HG02610 (cell line): ENCODE measurements around the gene CDH23.

Experiments used
- ATAC-seq: cut with Tn5 transposase; IDR thresholded peaks from one replicate; pipeline ENCODE4 v1.9.1; 2021; ENCODE audit warnings: mild to moderate bottlenecking, moderate library complexity; ENCODE audit not compliant: unreplicated experiment

The CDH23 gene

DNA sequence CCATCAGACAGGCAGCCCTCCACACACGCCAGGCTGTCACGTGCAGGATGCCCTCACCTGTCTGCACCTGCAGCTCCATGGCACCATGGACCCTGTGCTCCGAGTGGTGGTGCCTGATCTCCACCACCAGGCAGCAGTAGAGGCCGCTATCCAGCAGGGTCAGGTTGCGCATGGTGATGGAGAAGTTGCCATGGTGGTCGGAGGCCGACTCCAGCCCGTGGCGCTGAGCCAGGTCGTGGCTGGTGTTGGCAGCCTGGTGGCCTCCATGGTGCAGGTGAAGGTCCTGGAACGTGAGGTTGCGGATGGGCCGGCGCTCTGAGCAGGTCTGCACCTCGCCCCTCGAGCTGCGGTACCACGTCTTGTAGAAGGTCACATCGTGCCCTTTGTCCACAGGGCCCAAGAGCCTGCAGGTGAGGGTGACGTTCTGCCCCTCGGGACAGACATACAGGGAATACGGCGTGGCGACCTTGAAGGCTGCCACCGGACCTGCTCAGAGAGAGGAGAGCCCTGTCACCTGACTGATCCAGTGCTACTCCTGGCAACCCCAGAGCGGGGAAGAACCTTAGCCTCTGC is 364.9 kb downstream of the CDH23 start:
- ATAC-seq = no peak

GRCh38 chr10:71762324-71762723 is 365.6 kb downstream of the CDH23 start:
- no peak for ATAC-seq

DNA sequence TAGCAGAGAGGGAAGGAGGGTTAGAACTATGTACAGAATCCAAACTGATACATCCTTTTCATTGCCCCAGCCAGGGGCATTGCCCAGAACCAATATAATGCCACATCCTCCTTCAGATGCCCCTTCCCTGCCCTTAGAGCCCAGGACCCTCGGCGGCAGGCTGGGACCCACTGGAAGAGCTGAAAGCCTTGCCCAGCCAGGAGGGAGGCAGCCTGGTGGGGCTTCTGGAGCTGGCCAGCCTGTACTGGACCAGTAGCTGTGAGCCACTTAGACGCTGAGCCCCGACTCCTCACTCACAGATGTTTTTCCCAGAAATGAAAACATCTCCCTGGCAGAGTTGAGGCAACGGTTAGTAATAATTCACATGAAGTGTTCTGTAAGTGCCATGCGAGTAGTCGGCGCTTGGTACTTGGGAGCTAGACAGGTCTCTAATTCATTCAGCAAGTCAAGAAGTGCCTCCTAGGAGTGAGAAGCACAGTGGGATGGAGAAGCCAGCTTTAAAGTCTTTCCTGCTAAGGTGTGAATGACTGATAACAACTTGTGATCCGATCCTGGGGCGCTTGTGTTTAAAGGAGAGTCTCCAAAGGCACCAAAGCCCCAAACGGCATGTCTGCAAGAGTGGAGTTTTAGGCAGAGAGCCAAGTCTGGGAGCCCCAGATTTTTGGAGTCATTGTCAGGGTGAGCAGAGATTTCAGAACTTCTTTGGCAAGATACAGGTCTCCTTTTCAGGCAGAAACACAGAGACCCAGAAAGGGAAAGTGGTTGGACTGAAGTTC is 366.8 kb downstream of the CDH23 start:
- ATAC-seq = no peak

DNA sequence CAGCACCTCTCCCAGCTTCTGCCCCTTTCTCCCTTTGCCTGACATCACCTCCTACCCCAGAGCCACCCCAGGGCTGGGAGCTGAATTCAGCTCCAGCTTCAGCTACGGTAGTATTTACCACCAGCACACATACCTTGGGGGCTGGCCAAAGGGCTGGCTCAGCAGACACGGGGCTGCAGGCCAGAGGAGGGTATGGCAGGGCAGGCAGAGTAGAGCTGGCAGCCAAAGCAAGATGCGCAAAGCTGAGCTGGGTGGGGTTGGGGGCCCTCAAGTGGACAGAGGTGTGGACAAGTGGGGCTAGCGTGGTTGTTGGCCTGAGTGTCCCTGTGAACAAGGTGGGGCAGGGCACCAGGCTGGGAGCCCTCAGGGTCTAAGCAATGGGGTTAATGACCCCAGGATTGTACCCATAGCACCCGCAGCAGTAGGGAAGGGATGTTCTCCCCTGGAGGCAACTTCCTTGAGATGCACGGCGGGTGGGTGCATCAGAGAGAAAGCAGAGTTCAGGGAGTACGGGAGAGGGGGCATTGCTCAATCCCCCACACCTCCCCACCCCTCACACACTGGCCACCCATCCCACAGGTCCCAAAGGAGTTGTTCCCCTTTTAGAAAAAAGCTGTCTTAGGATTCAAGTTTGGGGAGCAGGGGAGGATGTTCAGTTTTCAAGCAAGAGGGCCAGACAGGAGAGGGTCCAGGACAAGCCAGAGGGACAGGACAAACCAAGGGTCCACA is 368.6 kb downstream of the CDH23 start:
- no peak for ATAC-seq

DNA sequence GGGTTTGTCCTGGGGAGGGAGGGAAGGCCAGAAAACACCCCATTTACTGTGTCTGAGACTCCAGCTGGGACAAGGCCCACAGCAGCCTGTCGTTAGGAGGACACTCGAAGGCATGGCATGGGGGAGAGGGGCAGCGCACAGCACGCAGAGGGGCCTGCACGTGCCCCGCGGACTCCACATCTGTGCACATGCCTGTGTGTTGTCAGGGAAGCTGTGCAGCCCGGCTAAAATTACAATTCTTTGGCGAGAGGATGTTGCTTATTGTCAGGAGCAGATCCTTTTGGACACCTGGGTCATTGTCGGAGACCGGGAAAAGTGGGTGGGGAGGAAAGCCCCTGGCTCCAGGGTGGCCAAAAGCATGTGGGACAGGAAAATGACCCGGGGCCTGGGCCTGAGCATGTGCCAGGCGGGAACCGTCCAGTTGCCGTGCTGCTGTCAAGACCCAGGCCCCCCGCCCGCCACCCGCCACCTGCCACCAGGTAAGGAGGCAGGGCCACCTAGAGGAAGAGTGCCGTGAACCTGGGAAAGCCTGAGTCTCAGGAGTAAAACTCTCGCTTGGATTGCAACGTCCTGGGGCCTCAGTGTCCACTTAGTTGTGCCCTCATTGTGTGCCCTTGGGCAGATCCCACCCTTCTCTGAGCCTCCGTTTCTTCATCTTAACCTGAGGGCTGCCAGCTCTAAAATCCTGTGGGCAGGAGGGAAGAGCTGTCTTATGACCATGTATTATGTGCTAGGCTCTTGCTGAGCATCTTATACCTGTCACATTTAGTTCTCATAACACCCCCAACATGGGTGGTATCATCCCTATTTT is 369.4 kb downstream of the CDH23 start:
- no peak for ATAC-seq

DNA sequence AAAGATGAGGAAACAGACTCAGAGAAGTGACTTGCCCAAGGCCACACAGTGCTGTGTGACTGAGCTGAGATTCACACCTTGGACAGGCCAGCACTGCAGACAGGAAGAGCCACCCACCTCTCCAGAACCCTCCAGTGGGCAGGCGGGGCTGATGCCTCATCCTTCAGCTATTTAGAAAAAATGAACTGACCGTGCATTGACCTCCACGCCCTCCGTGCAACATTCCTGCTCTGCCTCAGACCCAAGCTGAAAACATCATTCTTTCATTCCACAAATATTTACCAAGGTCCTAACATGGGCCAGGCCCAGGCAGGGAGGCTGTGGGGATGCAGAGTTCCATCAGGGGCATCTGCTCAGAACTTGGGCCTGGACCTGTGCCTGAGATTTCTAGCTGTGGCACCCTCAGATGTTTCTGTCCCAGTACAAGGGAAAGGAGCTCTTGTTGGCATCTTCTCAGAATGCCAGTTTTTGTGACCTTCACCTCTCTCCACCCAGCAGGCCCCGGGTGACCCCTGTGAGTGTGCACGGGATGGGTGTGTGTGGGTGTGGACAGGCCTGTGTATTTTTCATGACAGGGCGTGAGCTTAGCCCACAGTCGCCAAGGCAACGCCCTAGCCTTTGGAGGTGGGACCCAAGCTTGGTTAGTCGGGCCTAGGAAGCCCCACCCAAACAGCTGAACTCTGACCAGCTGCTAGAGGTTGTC is 370.1 kb downstream of the CDH23 start:
- no peak for ATAC-seq

DNA sequence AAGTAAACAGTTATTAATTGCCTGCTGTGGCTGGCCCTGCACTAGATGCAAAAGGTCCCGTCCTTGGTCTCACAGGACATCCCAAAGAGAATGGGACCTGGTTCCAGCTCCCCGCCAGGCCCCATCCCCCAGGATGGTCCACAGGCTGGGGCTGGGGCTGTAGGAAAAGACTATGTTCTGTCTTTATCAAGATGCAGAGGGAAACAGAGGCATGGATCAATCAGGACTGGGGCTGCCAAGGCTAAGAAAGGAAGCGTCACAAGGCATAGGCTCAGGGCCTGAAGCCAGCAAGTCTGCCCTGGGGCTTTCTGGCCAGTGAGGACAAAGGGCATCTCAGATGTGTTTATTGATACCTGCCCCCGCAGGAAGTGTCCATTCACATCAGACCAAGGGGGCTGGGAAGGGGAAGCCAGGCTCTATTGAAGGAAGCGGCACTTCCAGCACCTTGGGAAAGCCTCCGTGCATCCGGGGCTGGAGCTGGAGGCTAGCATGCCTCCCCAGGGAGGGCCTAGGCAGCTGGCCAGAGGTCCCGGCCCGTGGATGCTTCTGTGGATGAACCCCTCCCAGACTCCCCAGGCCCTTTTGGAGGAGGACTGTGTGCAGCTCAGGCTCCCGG is 370.8 kb downstream of the CDH23 start:
- no peak for ATAC-seq

- ATAC-seq = peak; percentile 42
These were observed 372.6 kb downstream of the CDH23 start for GRCh38 chr10:71769279-71769823.

GRCh38 chr10:71770255-71770654 is 373.5 kb downstream of the CDH23 start:
- ATAC-seq = no peak

DNA sequence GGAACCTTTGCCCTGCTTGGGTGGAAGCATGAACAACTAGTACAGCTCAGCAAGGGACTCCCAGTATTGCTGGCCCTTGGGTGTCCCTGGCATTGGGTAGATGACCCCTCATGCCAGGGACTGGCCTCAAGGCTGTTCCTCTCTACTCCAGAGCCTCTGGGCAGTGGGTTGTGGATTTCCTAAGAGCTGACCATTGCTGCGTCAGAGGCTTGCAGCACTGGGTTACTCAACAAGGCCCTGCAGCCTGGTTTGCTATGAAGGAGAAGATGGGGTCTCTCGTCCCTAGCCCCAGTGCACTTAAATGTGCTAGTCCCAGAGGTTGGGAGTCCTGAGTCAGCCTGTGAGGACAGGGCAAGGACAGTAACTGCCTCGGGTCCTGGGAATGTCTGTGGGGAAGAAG is 374.1 kb downstream of the CDH23 start:
- no peak for ATAC-seq

- no peak for ATAC-seq
These were observed 374.5 kb downstream of the CDH23 start for GRCh38 chr10:71771204-71771603.

DNA sequence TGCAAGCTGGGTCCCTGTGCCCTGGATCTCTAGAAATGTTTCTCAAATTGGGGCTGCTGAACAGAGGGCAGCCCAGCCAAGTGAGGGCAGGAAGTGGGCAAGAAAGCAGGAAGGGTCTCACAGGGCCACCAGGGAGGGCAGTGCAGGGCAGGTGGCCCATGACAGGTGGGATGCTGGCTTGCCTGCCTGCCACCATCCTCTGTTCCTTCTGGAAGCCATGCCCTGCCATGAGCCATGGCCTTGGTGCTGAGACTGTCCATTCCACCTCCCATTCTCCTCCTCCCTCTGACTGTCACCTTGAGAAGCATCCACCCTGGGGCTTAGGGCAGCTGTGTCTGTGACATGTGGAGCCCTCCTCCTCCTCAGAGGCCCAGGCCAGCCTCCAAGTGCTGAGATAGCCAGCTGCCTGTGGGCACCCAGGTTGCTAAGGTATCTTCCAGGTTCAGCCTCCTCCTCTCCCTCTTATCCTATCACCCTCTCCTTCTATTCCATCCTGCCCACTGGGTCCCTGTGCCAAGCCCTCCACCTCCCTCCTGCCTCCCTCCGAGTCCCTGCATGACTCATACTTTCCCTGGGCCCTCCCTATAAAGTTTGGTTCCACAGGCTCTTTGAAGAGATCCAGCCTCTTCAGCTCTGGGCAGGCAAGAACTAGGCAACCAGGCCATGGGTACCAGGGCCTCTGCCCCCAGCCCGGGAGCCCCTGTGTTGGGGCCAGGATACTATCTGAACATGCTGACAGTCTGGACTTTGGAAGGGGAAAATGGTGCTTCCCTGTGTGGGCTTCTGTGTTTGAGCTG is 375.3 kb downstream of the CDH23 start:
- no peak for ATAC-seq

DNA sequence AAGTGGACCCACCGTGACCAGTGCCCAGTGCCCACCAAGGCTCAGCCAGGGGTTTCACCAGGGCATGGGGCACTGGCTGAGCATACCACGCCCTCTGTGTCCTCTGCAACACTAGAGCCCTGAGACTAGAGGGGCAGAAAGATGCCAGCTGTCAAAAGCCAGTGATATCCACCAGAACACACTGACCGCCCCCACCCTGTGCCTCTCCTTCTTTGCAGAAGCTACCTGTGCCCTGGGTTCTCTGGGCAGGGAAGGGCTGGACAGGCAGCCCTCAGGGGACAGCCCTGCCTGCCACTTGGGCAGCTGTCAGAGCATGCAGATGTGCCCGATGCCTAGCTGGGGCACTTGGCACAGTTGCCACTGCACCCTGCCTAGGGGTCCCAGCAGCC is 376.1 kb downstream of the CDH23 start:
- ATAC-seq = no peak

DNA sequence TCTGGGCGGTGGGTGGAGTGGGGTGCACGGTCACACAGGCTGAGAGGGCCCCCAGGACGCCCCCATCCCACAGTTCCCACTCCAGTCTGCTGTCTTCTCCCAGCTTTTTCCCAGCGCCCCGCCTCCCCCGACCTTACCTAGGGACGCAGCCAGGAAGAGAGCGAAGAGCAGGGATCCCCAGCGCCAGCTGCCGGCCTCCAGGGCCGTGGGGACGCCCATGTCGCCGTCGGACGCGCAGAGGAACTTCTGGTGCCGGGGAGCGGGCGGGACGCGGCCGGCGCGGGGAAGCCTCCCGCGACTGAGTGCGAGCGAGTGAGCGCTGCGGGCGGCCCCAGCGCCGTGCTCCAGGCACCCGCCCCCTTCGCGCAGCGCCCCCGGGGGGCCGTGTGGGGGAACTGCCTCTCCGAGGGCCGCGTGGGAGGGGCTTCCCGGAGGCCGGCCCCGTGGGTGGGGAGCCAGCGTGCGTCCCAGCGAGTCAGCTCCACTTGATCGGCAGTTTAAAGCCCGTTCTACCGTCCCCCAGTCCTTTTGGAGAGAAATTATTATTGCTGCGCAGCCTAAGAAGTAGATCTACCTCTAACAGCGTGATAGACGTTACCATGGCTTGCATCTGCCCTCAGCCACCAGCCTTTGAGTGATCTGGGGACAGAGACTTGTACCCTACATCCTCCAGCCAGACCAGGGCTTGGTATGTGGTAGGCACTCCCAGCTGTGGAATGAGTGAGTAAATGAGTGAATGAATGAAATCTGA is 376.7 kb downstream of the CDH23 start, which contains the start of gene VSIR:
VSIR (minus strand) TSS at position 300 of the 751 bp plus-strand sequence; CDS start at position 219, 81 bp downstream.
- ATAC-seq = peak; percentile 42

DNA sequence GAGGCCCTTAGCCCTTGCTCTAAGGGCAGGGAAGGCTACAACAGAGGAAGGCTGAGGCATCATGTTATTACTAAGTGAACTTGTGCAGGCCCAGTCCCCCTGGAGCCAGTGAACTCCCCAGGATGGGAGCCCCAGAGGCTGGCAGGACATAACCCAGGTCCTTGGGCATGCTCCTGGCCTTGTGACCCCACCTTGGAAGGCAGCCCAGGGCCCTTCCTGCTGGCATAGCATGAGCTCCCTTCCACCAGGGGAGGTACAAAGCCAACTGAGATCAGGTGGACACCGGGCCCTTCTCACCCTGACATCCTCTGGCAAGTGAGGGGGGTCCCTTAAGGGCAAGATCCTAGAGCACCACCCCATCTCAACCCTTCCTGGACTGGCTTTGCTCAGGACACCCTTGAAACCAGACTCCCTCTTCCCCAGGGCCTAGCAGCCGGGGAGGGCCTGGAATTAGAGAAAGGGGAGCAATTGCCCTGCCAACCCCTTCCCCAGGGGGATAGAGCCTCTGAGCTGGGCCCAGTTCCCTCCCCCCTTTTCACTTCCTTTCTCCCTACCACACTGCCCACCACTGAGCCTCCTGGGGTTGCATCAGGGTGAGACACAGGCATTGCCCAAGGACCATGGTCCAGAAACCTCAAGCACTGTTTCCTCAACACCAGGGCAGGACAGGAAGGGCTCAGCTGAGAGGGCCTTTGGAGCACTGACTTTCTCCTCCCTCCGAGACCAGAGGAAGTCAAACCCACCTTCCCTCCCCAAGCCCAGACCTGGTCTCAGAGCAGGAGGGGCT is 378.4 kb downstream of the CDH23 start:
- ATAC-seq = no peak

DNA sequence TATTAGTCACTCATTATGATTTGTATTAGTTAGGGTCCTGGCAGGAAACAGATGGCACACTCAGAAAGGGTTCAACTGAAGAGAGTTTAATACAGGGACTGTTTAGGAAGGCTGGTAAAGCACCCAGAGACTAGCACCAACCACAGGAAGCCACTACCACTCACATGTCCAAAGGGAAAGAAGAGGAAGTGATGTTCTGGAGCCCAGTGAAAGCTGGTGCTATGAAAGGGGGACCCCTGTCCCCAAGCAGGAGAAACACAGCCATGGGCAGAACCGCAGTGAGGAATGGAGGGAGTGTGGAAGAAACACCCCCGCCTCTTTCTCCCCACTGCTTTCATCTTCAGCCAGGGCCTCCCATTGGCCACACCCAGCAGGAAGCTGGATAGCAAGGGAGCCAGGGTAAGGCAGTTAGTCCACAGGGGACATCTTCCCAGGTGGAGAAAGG is 379.8 kb downstream of the CDH23 start:
- ATAC-seq = no peak

- no peak for ATAC-seq
These were observed 380.7 kb downstream of the CDH23 start for GRCh38 chr10:71777213-71777985.
